Endothelial cell of umbilical vein (primary cell): Measurements from ENCODE around the gene ADCY7. TPM values are rescaled to one million over a fixed set of nuclear protein-coding genes. Genes with fewer than 3 reads are reported as not detected.

ENCODE experiments used
- BruUV-seq: library from RNA; stranded (reverse); fragments of 400-500 nt; replicated peaks from 2 replicates; lab custom pipeline; 2021; lab: Mats Ljungman, UMichigan
- CTCF ChIA-PET: fragments of 300-600, 350-600 bp; sonication (Branson Sonifier 250); formaldehyde crosslinking; loops from one replicate; lab custom pipeline; 2021; ENCODE audit warnings: antibody characterized with exemption, inconsistent platforms; lab: Charles Lee
- POLR2A ChIA-PET: fragments of 300-600, 350-600 bp; sonication (Branson Sonifier 250); formaldehyde crosslinking; loops from one replicate; lab custom pipeline; 2021; ENCODE audit warnings: antibody characterized with exemption, inconsistent platforms; lab: Charles Lee
- DNase-seq: peaks from one replicate; pipeline ENCODE4 v3.0.0-alpha.2; 2011; ENCODE audit warnings: low read depth, low spot score
- FAIRE-seq: peaks from 2 replicates; lab custom pipeline; 2011; peaks lifted over from hg19 to GRCh38; lab: Jason Lieb, UNC
- H2AFZ ChIP-seq: 2 replicates; pipeline ENCODE4 v1.6.0; 2012; ENCODE audit warnings: low read depth, low read length, control low read depth, inconsistent platforms
- H3K27ac ChIP-seq: 2 replicates; pipeline ENCODE4 v1.5.1; 2011; ENCODE audit warnings: low read depth, mild to moderate bottlenecking, control low read depth, low read length, moderate library complexity; ENCODE audit not compliant: insufficient read depth
- H3K27me3 ChIP-seq, 2 experiments: 2 replicates each; pipeline versions ENCODE4 v1.6.0 to v1.6.1; 2011; ENCODE audit warnings: low read length in 2 of 2, mixed read lengths in 1 of 2; ENCODE audit not compliant: control insufficient read depth in 2 of 2, insufficient read depth in 2 of 2
- H3K36me3 ChIP-seq, 2 experiments: 2 replicates in 1 of 2; 3 replicates in 1 of 2; pipeline ENCODE4 v1.5.1; 2011; ENCODE audit warnings: low read length in 2 of 2, mild to moderate bottlenecking in 1 of 2, moderate library complexity in 1 of 2; ENCODE audit not compliant: control insufficient read depth in 2 of 2, insufficient read depth in 2 of 2; ENCODE audit errors: extremely low read depth in 1 of 2
- H3K4me1 ChIP-seq: 3 replicates; pipeline ENCODE4 v1.5.1; 2011; ENCODE audit warnings: mild to moderate bottlenecking, low read length; ENCODE audit not compliant: control insufficient read depth, insufficient read depth; ENCODE audit errors: extremely low read depth
- H3K4me2 ChIP-seq: 2 replicates; pipeline ENCODE4 v1.6.1; 2011; ENCODE audit warnings: low read length, control low read depth, mixed read lengths; ENCODE audit not compliant: insufficient read depth
- H3K4me3 ChIP-seq, 3 experiments: fragments of 200-600 bp in 1 of 3; sonication (generic), shearing (Covaris generic) in 1 of 3; replicated peaks in 1 of 3; 2 replicates each; pipeline ENCODE4 v1.5.1; 2011 to 2016; ENCODE audit warnings: control low read depth in 3 of 3, low read length in 3 of 3, mild to moderate bottlenecking in 2 of 3, inconsistent platforms in 1 of 3, low read depth in 1 of 3, moderate library complexity in 1 of 3; ENCODE audit not compliant: insufficient read depth in 1 of 3
- H3K79me2 ChIP-seq: 2 replicates; pipeline ENCODE4 v1.6.0; 2012; ENCODE audit warnings: low read length, inconsistent platforms; ENCODE audit not compliant: control insufficient read depth, insufficient read depth
- H3K9ac ChIP-seq: replicated peaks from 2 replicates; pipeline ENCODE3; 2011; ENCODE audit warnings: low read length, control low read depth; ENCODE audit not compliant: insufficient read depth; ENCODE audit errors: extremely low read depth
- H3K9me1 ChIP-seq: replicated peaks from 3 replicates; pipeline ENCODE4 v1.6.0; 2011; ENCODE audit warnings: mild to moderate bottlenecking, low read length; ENCODE audit not compliant: control insufficient read depth, insufficient read depth; ENCODE audit errors: extremely low read depth
- H3K9me3 ChIP-seq: replicated peaks from 2 replicates; pipeline ENCODE4 v1.5.1; 2012; ENCODE audit warnings: low read length, inconsistent platforms; ENCODE audit not compliant: control insufficient read depth, insufficient read depth
- H4K20me1 ChIP-seq: replicated peaks from 2 replicates; pipeline ENCODE3; 2011; ENCODE audit warnings: mild to moderate bottlenecking, low read length; ENCODE audit not compliant: control insufficient read depth, insufficient read depth; ENCODE audit errors: extremely low read depth
- EZH2 ChIP-seq: IDR thresholded peaks from 2 replicates; pipeline ENCODE4 v1.6.1; 2012; ENCODE audit warnings: borderline replicate concordance, low read depth, mild to moderate bottlenecking, moderate library complexity, low read length, inconsistent platforms; ENCODE audit not compliant: severe bottlenecking
- FOS ChIP-seq: IDR thresholded peaks from 2 replicates; pipeline ENCODE4 v1.6.1; 2011; ENCODE audit warnings: mild to moderate bottlenecking, low read length, moderate library complexity, borderline replicate concordance; ENCODE audit not compliant: insufficient read depth
- GATA2 ChIP-seq: IDR thresholded peaks from 2 replicates; pipeline ENCODE4 v1.7.0; 2011; ENCODE audit warnings: low read depth, mild to moderate bottlenecking, moderate library complexity, mixed read lengths, low read length; ENCODE audit not compliant: insufficient read length, insufficient read depth
- JUN ChIP-seq: IDR thresholded peaks from 2 replicates; pipeline ENCODE4 v1.6.1; 2011; ENCODE audit warnings: borderline replicate concordance, low read depth; ENCODE audit not compliant: insufficient read length, insufficient read depth
- MYC ChIP-seq: IDR thresholded peaks from one replicate; pipeline ENCODE4 v1.6.1; 2011; ENCODE audit warnings: mild to moderate bottlenecking, low read depth, low read length
- POLR2A ChIP-seq: IDR thresholded peaks from 2 replicates; pipeline ENCODE4 v1.6.1; 2012; ENCODE audit warnings: low read depth, mild to moderate bottlenecking, control low read depth, low read length
- POLR2AphosphoS5 ChIP-seq: IDR thresholded peaks from 2 replicates; pipeline ENCODE4 v1.6.1; 2012; ENCODE audit warnings: low read depth, mild to moderate bottlenecking, control low read depth, low read length, moderate library complexity; ENCODE audit not compliant: insufficient read depth
- dilution Hi-C: fragments of 300-500 bp; cut with MboI; formaldehyde crosslinking; loops from one replicate; pipeline ENCODE4 v1.15.0; 2019; ENCODE audit warnings: low sequenced_read_pairs; ENCODE audit not compliant: extremely low pct_ligation_motif_present
- intact Hi-C: fragments of 100-400 bp; cut with micrococcal nuclease; formaldehyde crosslinking; loops from one replicate; pipeline ENCODE4 v1.10.0; 2022
- polyA plus RNA-seq, 4 experiments: library from polyadenylated mRNA; depleted of rRNA in 3 of 4; stranded (reverse) in 3 of 4; unstranded in 1 of 4; fragments of >200 nt; gene quantifications; 2 replicates each; pipeline versions ENCODE4 v1.2.1 to v1.2.3, GENCODE V29; 2011 to 2012; ENCODE audit warnings: missing spikeins in 1 of 4
- total RNA-seq: library from RNA; stranded (reverse); gene quantifications from 2 replicates; pipeline ENCODE4 v1.2.3, GENCODE V29; 2021
- TF ChIP-seq, protein P1 (sequence below), 2 donors: IDR thresholded peaks; 1 replicate in 1 of 2; 2 replicates in 1 of 2; pipeline ENCODE4 v1.5.1; 2011; ENCODE audit warnings: low read length in 2 of 2, mild to moderate bottlenecking in 2 of 2, moderate library complexity in 2 of 2, control low read depth in 1 of 2, inconsistent platforms in 1 of 2, low read depth in 1 of 2; ENCODE audit not compliant: insufficient read depth in 1 of 2; ENCODE audit errors: extremely low read depth in 1 of 2
- TF ChIP-seq, protein P2 (sequence below): IDR thresholded peaks from 2 replicates; pipeline ENCODE4 v1.6.1; 2011; ENCODE audit not compliant: insufficient read depth, insufficient read length

ADCY7 gene
- total and polyA plus RNA-seq, 2 donors (not counting 3 experiments of a cell fraction or from before 2014, with no cell fraction given) = 3.5 to 9.3 TPM

DNA sequence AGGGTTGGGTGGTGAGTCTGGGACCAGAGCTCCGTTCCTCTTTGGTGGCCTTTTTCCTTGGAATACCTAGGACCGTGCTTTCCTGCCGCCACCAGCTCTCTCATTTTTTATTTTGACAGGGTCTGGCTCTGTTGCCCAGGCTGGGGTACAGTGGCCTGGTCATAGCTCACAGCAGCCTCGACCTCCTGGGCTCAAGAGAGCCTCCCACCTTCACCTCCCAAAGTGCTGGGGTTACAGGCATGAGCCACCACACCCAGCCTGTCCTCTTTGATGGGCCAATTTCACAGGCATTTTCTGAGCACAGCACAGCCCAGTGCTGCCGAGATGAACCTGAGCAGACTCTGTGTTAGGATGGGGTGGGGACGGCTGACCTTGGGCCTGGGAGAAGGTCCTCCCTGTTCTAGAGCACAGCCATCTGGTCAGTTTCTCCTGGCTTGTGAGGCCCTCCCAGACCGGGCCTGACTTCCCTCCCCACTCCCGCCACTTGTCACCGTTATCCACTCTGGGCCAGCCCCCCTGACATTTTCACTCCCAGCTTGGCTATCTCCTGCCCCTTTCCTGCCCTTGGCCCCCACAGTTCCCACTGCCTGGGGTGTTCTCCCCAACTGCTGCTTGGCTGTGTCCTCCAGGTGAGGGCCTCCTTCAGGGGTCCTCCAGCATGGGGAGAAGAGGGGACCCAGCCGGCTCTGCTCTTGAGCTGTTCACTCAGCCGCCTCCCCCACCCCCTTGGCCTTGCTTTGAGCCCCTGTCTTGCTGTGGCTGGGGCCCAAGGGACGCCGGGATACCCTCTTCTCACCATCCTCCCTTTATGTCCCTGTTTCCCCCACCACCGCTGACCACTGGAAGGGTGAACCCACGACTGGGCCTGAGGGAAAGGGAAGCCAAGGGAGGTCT, 5.0 kb downstream of the ADCY7 start:
- Histone ChIP-seq H4K20me1 (no peaks in the 10 kb centered on the region), H3K79me2 (no peaks in the 10 kb centered on the region), H3K4me1 (peaks cover 13% of the 10 kb centered on the region), H3K27me3 (no peaks in the 10 kb centered on the region), H2AFZ (no peak overlapping the region), H3K4me2 (no peak overlapping the region), H3K4me3 (no peak overlapping the region), H3K9ac (no peak overlapping the region), H3K27ac (no peak overlapping the region), H3K9me3 (no peaks in the 10 kb centered on the region), H3K36me3 (no peaks in the 10 kb centered on the region), H3K9me1 (no peaks in the 10 kb centered on the region)
- DNase-seq (no peak), FAIRE-seq (no peak)
- ChIA-PET CTCF (interaction anchor here (0.6 kb wide), 1 partner anchor 314 kb away, joined by 3 read pairs; no protein-coding TSS in a partner anchor), POLR2A (no interaction called here)
- dilution Hi-C loops = no loop called here
- intact Hi-C loops = no loop called here
- TF ChIP-seq FOS = no peak
- no peak for TF ChIP-seq POLR2AphosphoS5
- TF ChIP-seq, protein P1, sequence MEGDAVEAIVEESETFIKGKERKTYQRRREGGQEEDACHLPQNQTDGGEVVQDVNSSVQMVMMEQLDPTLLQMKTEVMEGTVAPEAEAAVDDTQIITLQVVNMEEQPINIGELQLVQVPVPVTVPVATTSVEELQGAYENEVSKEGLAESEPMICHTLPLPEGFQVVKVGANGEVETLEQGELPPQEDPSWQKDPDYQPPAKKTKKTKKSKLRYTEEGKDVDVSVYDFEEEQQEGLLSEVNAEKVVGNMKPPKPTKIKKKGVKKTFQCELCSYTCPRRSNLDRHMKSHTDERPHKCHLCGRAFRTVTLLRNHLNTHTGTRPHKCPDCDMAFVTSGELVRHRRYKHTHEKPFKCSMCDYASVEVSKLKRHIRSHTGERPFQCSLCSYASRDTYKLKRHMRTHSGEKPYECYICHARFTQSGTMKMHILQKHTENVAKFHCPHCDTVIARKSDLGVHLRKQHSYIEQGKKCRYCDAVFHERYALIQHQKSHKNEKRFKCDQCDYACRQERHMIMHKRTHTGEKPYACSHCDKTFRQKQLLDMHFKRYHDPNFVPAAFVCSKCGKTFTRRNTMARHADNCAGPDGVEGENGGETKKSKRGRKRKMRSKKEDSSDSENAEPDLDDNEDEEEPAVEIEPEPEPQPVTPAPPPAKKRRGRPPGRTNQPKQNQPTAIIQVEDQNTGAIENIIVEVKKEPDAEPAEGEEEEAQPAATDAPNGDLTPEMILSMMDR (IDR thresholded peaks at IDR 0.05; ENCODE audit: extremely low read depth in 1 of 2, insufficient read depth in 1 of 2, low read depth in 1 of 2, low read length in 2 of 2) = no peak
- TF ChIP-seq MYC = no peak
- no peak for TF ChIP-seq POLR2A
- no peak for TF ChIP-seq JUN
- no peak for TF ChIP-seq GATA2
- TF ChIP-seq, protein P2, sequence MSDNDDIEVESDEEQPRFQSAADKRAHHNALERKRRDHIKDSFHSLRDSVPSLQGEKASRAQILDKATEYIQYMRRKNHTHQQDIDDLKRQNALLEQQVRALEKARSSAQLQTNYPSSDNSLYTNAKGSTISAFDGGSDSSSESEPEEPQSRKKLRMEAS = no peak
- TF ChIP-seq EZH2 = no peak
- BruUV-seq = no TSS peak
